NCI-H1930 (cell line): ENCODE measurements around the gene FAM83E.
"Not testable (repeated sequence)": the region's sequence is repeated elsewhere in the genome, so short reads cannot be mapped to it uniquely, and the experiment has no call there.

Source experiments
- DNase-seq, 2 experiments: peaks; one replicate each; lab custom pipeline; 2025; lab: John Stamatoyannopoulos, UW

The FAM83E gene

DNA sequence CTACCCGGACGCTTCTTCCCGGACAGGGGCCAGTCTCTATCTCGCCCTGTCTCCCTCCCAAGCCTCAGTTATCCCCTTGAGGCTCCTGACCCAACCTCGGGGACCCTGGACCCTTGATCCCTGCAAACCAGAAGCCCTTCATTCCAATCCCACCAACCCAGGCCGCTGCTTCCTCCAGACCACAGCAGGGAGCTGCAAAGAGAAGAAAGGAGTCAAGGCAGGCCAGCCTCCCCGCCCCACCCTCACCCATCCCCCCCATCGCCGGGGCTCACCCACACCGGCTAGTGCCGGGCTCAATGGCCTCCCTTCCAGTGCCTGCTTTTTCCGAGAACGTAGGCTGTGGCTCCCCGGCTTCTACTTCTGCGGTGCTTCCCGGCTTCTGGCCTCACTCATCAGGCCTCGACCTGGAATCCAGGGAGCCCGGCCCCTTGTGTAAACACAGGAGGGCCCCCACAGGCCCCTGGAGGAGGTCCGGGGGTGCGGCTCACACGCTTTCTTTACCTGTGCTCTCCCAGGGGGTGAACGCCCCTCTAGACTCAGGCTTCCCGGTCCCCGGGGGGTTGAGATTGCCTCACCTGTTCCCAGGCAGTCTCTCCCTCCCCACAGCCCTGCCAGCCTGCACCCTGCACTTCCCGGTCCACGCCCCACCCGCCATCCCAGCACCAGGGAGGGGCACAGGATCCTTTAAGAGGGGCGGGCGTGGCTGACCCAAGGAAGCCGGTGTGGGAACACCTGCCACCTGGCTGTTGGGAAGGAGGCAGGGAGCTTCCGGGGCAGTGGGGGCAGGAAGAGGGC lies at the start of gene FAM83E:
Gene FAM83E (minus strand): TSS at position 641 of the 795 bp plus-strand sequence. CDS start 1,704 bp downstream, outside the sequence.
- DNase-seq = no peak

DNA sequence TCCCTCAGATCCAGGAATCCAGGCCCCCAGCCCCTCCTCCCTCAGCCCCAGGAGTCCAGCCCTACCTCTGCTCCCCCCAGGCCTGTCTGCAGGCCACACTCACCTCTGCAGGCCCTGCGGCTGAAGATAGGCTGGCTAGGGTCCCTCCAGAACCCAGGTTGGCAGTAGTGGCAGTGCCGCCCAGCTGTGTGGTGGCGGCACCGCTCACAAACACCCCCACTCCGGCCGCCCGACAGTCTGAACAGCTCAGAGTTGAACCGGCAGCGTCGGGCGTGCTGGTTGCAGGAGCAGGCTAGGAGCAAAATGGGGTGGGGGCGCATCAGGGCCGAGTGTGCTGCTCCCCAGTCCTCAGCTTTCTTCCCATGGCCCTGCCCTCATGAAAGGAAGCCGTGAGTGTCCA lies 49.6 kb upstream of the FAM83E start:
- no peak for DNase-seq

DNA sequence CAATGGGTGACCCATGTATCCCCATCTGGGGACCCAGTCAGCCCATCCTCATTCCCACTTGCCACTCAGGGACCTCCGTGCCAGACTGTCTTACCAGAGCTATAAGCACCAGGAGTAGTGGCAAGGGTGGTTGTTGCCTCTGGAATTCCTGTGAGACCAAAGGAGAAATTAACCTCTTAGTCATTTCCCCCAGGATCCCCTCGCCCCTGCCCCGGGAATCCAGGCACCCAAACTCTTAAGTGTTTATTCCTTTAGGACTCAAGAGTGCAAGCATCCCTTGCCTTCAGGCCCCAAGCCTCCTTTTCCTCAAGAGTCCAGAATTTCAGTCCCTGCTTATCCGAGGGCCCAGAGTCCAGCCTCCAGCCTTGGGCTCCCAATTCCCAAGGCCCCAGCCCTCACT lies 48.8 kb upstream of the FAM83E start:
- DNase-seq = no peak

DNA sequence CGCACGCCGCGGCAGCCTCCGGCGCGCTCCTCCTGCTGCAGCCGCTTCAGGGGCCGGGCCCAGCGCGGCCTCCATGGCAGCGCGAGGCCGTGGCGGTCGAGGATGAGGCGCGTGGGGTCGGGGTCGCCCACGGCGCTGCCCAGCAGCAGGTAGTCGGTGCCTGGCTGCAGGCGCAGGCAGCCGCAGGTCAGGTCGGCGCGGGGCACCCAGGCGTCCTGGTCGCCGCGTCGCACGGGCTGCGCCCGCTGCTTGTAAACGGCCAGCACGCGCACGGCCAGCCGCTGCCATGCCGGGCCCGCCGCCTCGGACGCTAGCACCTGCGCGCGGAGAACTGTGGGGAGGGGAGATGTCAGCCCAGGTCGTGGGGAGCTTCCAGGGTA lies 46.8 kb upstream of the FAM83E start:
- DNase-seq = no peak

DNA sequence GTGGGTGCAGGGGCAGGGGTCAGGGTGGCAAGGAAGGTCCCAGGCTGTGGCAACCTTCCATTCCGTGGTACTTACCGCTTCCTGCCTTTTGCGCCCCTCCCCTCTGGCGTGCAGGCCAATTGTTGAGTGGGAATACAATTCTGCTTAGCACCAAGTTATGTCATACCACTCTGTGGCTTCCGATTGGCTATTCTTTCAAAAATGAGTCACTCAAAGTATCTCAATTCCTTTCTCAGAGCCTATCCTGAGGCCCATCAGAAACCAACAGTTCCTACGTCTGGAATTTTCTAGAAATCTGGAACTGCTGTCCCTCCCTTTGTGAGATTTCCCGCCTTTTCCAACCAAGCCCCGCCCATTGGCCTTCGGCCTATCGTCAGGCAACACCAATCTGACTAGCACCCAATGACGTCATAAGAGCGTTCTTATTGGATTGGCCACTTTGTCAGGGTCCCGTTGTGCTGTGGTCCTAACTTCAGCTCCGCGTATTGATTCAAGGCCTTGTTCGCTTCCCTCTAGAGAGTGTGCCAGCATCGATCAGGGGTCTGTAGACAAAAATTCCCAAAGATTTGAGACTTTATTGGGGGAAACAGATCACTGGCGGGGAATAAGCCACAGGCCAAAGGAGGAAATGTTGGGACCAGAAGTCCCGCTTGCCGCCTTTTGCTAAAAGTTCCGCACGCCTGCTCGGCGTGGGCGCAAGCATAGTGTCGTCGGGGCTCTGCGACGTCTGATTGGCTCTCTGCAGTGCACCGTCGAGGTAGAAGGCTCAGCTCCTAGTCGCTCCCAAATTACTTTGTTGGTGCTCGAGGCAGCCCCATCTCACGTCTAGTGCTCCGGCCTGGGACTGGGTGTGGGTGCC lies 46.2 kb upstream of the FAM83E start:
- DNase-seq = peak; percentile 86 to 95

DNA sequence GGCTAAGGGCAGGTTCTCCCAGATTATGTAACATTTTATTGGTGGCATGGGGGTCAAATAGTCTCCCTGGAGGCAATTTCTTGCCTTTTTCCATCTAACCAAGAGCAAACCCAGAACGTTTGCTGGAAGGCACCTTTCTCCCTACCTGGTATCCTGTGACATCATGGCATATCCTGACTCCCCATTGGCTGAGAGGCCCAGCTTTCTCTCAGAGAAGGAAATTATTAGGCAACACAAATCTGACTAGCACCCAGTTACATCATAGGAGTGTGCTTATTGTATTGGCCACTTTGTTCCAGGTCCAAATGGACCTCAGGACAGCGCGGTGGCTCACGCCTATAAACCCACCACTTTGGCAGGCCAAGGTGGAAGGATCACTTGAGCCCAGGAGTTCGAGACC lies 44.9 kb upstream of the FAM83E start:
- DNase-seq = no peak

DNA sequence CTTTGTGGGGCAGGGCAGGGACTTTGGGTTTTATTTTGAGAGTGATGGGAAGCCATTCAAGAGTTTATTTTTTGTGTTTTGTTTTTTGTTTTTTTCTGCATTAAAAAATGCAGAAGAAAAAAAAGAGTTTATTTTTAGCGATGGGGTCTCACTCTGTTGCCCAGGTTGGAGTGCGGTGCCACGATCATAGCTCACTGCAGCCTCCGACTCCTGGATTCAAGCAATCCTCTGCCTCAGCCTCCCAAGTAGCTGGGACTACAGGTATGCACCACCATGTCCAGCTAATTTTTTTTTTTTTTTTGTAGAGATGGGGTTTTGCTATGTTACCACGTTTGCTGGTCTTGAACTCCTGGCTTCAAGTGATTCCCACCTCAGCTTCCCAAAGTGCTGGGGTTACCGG lies 43.6 kb upstream of the FAM83E start:
- no peak for DNase-seq

DNA sequence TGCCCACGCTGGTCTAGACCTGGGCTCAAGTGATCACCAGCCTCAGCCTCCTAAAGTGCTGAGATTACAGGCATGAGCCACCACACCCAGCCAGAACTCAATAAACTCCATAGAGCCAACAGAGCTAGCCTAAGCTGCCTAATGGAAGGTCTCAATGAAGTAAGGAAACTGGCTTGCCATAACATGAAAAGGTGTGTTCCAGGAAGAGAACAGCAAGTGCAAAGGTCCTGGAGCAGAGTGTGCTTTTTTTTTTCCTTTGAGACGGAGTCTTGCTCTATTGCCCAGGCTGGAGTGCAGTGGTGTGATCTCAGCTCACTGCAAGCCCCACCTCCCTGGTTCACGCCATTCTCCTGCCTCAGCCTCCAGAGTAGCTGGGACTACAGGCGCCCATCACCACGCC lies 43.0 kb upstream of the FAM83E start:
- DNase-seq = not testable (repeated sequence)

DNA sequence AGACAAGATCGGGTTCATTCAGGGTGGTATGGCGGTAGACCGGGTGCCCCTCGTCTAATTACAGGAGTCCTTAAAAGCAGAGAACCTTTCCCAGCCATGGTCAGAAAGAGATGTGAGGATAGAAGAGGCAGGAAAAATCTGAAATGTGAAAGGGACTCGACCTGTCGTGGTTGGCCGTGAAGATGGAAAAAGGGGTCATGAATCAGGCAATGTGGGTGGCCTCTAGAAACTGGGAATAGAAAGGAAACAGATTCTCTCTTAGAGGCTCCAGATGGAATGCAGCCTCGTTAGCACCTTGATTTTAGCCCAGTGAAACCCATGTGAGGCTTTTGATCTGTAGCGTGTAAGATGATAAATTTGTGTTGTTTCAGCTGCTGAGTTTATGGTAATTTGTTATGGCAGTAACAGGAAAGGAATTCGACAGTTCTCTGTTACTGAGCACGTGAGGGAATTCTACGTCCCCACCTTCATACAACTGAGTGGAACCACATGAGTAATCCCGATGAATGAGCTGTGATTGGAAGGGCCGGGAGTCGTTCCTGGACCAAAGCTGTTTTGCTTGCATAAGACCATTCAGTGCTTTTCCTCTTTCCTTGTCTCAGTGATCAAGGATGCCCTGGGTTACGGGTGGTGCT lies 42.1 kb upstream of the FAM83E start:
- DNase-seq = no peak

DNA sequence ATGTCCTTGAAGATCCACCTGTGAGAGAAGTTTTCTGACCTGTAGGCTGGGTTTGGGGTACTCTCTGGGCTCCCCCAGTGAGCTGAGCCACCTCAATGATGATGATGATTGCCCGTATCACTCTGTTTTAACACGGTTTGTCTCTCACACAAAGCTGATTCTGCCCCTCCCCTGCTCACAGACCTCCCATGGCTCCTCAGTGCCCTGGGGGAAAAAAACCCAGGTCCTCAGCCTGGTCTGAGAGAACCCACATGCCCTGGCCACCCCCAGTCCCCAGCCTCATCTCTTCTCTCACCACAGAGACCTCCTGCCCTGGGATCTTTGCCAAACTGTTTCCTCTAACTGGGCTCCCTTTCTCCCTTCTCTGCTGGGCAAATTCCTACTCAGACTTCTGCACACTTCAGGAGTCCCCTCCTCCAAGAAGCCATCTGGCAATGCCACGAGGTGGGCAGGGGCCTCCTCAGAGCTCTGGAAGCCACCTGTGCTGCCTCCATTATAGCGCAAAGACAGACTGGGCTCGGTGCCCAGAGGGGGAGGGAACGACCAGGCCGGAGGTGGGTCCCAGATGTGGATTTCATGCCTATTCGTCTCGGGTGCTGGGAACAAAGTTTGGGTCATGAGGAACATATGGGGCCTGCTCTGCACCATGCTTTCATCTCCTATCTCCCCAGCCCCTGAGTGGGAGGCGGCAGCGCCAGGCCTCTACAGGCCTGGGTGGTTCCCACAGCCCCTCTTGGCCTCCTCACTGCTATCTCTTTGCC lies 39.6 kb upstream of the FAM83E start:
- no peak for DNase-seq

DNA sequence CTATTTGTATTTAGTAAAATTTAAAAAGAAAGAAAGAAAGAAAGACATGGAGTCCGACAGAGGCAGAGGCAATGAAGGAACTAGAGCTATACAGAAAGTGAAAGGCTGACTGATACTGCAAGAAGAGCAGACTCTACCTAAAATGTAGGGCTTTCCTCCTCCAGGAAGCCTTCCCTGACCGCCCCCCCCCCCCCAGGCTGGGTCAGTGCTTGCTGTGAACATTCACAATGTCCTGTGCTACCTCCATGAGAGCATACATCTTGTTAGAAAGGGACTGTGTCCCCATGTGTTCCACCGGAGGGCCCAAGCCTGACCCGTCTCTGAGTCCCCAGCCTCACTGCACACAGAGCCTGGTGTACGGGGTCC lies 36.8 kb upstream of the FAM83E start:
- no peak for DNase-seq

DNA sequence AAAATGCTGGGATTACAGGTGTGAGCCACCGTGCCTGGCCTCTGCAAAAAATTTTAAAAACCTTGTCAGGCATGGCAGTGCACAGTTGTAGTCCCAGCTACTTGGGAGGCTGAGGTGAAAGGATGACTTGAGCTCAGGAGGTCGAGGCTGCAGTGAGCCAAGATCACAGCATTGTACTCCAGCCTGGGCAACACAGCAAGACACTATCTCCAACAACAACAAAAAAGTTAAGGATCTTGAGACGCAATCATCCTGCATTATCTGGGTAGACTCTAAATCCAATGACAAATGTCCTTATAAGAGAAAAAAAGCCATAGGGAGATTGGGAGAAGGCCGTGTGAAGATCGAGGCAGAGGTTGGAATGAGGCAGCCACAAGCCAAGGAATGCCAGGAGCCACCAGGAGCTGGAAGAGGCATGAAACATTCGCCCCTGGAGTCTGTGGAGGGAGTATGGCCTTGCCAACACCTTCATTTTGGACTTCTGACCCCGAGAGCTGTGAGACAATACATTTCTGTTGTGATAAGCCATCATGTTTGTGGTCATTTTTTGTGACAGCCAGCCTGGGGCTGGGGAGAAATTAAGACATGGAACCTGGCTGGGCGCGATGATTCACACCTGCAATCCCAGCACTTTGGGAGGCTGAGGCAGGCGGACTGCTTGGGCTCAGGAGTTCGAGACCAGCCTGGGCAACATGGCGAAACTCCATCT lies 36.3 kb upstream of the FAM83E start:
- no peak for DNase-seq

DNA sequence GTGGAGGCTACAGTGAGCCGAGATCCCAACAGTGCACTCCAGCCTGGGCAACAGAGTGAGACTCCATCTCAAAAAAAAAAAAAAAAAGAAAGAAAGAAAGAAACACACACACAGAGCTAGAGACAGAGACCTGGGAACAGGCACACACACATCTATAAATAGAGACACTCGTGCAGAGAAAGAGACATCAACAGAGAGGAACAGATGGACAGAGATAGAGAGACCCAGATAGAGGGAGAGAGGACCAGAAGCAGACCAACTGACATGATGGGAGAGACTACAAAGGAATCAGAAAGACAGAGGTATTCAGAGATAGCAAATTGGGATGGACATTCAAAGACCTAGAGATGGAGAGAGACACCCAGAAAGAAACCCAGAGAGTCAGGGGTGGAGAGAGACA lies 33.3 kb upstream of the FAM83E start:
- DNase-seq = no peak

DNA sequence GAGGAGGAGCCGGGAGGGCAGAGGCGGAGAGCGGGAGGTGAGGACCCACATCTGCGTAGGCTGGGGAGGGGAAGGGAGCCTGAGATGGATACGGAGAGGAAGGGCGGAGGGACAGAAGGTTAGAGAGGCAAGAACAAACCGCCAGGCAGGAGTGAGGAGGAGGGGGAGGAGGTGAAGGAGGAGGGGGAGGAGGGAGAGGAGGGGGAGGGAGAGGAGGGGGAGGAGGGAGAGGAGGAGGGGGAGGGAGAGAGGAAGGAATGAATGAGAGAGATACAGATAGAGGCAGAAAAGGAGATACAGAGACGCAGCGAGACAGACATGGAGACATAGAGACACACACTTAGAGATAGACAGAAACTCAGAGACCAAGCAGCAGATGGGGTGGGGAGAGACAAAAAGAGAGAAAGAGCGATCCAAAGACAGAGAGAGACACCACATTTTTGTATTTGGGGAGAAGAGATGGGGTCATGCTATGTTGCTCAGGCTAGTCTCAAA lies 31.9 kb upstream of the FAM83E start:
- DNase-seq = no peak

DNA sequence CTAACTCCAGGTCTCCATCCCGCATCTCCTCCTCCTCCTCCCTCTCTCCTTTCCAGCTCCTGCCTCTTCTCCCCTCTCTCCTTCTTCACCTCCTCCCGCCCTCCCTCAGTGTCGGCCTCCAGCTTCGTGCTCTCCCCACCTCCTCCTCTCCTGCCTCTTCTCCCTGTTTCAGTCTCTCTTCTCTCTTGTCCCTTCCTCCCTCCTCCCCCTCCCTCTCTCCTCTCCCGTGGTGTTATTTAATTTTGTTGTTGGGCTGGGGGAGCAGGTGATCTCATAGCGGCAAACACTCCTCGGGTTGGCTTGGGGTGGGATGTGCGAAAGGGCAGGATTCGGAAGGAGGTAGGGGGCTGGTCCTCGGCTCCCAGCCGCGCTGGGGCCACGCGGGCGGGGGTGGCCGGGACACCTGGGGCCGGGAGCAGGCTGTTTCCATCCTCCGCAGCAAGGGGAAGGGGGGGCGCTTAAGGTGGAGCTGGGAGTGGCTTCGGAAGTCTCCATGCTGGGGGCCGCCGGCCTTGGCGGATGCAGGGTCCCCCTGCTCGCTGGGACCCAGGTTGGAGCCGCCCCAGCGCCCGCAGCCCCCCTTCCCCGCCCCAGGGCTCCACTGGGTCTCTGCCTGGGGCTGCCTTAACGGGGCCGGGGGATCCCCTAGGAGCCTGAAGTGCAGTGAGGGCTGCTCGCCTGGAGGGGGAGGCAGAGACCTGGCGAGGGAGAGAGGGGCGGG lies 31.3 kb upstream of the FAM83E start, which contains the start of gene CA11:
Gene CA11 (minus strand): TSS at position 187 of the 721 bp plus-strand sequence. CDS start 555 bp downstream, outside the sequence.
- DNase-seq = peak; percentile 90 to 91

DNA sequence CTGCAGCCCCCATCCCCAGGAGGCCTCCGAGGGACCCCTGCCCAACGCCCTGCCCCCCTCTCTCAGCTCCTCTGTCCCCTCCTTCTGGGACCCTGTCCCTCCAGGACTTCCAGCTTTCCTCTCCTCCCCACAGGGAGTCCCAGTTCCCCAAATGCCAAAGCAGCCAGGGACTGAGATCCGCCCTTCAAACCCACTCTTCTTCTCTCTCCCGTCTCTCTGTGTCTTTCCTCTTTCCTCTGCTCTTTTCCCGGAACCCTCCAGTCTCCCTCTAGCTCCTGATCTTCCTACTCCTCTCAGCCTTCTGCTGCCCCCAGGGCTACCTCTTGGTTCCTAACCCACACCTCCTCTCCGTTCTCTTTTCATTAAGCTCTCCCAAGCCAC lies 30.7 kb upstream of the FAM83E start:
- no peak for DNase-seq

DNA sequence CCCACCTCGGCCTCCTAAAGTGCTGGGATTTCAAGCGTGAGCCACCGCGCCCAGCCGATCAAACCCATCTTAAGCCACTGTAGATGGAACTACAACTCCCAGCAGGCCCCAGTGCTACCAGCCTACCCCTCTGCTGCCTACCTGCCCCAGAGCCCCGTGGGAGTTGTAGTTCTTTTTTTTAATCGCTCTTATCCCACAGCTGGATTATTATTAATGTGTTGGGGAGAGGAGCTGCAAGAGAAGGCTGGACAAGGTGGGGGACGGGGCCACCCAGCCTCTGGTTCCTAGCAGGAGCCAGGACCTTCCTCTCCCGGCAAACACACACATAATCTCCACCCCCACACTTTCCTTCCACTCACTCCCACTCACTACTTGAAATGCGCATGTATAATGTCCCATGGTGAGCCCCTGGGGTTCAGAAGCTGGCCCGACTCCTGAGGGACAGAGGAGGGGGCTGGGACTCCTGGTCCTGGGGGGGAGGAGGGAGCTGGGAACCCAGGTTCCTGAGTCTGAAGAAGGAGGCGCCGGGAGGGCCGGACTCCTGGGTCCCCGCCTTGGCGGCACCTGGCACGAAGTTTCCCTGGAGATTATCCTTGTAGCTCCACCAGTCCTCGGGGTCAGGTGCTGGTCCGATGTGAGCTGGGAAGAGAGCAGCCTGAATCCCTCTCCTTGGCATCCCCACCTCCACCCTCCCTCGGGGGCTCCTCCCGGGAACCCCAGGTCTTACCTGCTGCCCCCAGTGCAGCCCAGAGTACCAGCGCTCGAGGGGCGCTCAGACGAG lies 30.2 kb upstream of the FAM83E start:
- DNase-seq = peak; percentile 78 to 79

DNA sequence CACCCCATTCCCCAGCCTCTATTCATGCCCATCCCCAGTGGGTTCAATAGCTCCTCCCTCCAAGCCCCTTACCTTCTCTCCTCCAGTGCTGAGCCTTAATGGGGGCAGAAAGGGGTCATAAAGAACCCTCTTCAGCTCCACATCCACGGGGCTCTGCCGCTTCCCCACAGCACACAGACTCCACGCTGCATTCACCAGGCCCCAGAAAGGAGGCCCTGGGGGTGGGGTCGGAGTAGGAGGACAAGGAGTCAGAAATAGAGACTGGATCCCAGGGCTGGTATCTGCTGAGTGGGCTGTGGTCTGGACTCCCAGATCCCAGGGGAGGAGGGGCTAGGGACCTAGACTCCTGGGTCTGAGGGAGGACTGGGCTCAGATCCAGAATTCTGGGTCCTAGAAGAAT lies 29.5 kb upstream of the FAM83E start:
- DNase-seq = no peak

DNA sequence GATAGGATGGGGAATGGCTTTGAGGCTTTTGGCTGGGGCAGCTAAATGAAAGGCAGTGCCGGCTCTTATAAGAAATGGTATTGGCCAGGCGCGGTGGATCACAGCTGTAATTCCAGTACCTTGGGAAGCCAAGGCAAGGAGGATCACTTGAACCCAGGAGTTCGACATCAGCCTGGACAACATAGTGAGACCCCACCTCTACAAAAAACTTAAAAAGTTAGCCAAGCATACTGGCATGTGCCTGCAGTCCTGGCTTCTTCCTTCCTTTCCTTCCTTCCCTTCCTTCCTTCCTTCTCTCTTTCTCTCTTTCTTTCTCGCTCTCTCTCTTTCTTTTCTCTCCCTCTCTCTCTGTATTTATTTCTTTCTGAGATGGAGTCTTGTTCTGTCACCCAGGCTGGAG lies 28.0 kb upstream of the FAM83E start:
- DNase-seq = no peak

DNA sequence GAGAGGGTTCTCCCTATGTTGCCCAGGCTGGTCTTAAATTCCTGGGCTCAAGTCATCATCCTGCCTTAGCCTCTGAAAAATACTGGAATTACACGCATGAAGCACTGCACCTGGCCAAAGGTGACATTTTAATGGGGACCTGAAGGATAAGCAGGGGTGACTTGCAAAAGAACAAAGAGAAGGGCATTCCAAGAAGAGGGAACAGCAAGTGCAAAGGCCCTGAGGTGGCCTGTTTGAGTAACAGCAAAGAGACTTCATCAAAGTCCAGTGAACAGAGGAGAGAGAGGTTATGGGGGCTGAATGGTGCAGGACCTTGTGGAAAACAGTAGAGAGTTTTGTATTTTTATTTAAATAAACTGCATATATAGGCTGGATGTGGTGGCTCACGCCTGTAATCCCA lies 27.0 kb upstream of the FAM83E start:
- DNase-seq = no peak
